Stimulated activated CD8-positive, alpha-beta memory T cell treated with anti-CD3 and anti-CD28 coated beads, Interleukin-4, amount 100 ng/mL, for 24 hours (primary cell): ENCODE results near the gene LTO1.

Source experiments
- DNase-seq: peaks from one replicate; pipeline ENCODE4 v3.0.0-alpha.2; 2020; ENCODE audit warnings: low read depth

Gene LTO1

DNA sequence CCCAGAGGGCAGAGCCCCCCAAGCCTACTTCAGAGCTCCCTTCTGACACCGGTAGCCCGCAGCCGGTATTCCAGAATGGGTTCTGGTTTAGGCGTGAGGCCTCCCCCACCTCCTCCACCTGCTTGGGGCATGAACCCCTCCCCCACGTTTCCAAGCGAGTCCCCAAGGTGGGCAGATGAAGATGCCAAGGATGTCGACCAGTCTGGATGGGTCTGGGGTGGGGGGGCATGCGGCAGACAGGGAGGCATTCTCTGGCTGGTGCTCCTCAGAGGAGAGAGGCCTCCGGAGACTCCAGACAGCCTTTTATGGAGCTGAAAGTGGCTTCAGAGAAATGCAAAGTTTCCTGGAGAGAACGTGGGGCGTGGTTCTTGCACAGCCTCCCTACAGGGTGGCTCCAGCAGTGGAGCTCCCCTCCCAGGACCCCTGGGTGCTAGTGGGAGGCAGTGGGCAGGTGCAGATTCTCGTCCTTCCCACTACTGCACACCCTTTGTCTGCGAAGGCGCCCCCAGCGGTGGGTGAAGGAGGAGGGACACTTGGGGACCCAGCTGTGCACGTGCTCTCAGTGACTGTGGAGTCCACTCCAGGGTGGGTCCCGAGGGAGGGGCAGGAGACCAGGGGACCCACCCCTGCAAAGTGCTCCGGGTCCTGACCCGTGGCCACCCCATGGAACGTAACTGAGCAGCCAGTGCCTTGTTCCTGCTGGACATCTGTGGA, 30.0 kb downstream of the LTO1 start:
- DNase-seq = no peak

DNA sequence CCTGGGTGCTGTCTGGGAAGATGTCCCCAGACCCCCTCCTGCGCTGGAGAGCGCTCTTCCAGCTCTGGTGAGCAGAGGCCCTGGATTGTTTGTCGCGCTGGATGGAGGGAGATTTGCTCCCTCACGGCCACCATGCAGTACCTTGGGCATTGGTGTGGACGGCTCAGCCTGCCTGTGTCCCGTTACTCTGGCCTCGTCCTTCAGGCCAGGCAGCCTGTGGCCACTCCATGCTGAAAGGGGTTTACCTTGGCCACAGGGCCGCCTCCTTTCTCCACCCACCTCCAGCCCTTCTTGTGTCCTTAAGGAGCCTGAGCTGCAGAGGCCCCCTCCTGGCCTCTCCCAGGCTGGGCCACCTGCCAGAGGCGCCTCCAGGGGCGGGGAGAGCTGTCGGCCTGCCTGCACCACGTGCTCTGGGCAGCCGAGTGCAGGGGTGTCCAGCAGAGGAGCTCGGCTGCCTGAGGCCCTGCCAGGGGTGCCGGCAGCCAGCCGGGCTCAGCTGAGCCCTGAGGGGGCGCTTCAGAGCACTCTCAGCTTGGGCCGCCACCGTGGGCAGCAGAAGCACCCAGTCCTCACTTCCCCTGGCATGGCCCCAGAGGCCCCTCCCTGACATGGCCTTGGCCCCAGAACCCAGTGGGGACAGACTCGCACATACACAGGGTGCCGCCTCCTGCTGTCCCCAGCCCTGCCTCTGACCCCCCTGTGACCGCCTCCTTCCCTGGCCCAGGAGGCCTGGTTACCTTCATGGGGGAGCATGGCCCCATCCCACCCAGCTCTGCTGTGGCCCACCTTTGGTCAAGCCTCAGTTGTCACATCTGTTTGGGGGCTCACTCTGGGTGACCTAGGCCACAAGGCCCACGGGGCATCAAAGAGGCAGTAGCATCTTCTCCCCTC, 30.8 kb downstream of the LTO1 start:
- DNase-seq = no peak

DNA sequence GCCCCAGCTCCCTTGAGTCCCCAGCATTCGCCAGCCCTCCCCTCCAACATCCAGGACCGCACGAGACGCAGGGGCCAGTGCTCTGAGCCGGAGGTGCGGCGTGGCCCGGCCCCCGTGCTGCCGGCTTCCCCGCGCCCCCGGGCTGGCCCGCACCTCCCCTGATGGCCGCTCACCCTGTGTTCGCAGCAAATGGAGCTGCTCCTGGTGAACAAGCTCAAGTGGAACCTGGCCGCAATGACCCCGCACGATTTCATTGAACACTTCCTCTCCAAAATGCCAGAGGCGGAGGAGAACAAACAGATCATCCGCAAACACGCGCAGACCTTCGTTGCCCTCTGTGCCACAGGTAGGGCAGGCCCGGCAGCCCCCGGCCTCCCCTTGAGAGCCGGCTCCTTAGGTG, 31.5 kb downstream of the LTO1 start:
- no peak for DNase-seq

DNA sequence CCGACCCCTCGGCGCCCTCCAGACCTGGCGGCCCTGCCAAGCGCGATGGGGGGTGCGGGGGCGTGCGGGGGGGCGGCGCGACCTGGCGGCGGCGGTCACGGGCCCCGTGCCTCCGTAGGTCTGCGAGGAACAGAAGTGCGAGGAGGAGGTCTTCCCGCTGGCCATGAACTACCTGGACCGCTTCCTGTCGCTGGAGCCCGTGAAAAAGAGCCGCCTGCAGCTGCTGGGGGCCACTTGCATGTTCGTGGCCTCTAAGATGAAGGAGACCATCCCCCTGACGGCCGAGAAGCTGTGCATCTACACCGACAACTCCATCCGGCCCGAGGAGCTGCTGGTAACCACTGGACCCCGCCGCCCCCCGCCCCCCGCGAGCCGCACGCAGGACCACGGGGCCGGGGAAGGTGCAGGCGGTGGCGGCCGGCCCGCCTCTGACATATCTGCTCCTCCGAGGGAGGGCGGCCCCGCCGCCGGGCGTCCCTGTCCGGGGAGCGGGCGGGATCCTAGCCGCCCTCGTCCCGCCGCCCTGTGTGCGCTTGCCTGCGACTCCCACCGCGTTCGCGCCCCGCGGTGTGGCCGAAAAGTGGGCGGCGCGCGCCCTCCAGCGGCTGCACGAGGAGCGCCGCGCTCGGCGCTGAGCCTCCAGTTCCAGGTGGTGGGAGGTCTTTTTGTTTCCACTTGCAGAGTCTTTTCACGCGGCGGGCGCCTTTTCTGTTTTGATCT, 32.1 kb downstream of the LTO1 start:
- peak; percentile 68 for DNase-seq

DNA sequence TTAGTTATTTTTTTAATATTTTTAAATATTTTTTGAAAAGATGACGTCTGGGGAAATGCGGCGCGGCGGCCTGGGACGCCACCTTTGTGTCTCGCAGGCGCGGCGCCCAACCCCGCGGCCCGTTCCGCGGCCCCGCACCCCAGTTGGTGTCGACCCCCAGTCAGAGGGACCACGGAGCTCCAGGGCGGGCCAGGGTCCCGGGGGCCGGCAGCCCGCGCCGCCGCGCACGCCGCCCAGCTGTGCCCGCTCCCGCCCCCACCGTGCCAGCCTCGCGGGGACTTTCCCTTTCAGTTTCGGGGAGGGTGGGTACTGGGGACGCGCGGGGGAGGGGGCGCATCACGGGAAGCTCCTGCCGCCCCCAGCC, 32.6 kb downstream of the LTO1 start:
- DNase-seq = peak; percentile 33

DNA sequence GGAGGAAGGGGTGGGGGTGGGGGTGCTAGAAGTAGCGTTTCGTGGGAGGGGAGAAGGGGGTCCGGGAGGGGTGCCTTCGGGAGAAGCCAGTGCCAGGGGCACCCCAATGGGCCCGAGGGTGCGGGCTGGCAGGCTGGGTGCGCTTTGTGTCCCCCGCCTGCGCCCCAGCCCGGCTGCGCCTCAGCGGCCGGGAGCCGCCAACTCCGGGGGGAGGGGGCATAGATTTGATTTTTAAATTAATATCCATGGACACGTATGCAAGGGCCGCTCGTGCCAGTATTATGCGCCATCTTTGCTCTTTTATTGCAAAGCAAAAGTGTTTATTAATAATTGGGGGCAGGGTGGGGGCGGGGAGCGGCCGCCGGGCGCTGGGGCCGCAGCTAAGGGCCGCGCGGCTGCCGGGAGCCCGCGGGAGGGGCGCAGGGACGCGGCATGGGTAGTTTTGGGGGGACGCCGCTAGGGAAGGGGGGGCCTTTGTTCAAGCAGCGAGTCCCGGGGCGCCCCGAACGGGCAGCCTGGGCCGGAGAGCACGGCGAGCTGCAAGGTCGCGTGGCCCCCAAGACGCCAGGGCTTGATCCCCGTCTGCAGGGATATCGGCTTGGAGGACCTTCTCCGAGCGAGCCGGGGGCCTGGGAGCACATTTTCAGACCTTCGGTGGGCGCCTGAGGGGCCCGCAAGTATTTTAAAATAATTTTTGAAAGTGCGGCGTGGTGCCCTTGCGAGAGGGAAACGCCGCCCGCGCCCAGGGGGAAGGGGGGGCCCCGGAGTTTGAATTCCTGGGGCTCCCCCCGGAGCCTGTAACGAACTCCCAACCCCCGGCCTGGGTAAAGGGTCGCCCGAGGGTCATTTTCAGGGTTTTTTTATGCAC, 33.2 kb downstream of the LTO1 start:
- DNase-seq = no peak

DNA sequence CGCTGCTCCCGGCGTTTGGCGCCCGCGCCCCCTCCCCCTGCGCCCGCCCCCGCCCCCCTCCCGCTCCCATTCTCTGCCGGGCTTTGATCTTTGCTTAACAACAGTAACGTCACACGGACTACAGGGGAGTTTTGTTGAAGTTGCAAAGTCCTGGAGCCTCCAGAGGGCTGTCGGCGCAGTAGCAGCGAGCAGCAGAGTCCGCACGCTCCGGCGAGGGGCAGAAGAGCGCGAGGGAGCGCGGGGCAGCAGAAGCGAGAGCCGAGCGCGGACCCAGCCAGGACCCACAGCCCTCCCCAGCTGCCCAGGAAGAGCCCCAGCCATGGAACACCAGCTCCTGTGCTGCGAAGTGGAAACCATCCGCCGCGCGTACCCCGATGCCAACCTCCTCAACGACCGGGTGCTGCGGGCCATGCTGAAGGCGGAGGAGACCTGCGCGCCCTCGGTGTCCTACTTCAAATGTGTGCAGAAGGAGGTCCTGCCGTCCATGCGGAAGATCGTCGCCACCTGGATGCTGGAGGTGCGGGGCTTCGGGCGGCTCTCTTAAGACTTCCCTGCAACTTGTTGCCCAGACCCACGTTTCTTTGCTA, 34.1 kb downstream of the LTO1 start, which contains the start of gene CCND1:
TSS of gene CCND1 (plus strand) at position 162 of the 587 bp plus-strand sequence. CDS start at position 320, 158 bp downstream.
- DNase-seq = no peak

DNA sequence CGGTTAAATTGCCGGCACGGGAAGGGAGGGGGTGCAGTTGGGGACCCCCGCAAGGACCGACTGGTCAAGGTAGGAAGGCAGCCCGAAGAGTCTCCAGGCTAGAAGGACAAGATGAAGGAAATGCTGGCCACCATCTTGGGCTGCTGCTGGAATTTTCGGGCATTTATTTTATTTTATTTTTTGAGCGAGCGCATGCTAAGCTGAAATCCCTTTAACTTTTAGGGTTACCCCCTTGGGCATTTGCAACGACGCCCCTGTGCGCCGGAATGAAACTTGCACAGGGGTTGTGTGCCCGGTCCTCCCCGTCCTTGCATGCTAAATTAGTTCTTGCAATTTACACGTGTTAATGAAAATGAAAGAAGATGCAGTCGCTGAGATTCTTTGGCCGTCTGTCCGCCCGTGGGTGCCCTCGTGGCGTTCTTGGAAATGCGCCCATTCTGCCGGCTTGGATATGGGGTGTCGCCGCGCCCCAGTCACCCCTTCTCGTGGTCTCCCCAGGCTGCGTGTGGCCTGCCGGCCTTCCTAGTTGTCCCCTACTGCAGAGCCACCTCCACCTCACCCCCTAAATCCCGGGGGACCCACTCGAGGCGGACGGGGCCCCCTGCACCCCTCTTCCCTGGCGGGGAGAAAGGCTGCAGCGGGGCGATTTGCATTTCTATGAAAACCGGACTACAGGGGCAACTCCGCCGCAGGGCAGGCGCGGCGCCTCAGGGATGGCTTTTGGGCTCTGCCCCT, 34.7 kb downstream of the LTO1 start:
- no peak for DNase-seq

DNA sequence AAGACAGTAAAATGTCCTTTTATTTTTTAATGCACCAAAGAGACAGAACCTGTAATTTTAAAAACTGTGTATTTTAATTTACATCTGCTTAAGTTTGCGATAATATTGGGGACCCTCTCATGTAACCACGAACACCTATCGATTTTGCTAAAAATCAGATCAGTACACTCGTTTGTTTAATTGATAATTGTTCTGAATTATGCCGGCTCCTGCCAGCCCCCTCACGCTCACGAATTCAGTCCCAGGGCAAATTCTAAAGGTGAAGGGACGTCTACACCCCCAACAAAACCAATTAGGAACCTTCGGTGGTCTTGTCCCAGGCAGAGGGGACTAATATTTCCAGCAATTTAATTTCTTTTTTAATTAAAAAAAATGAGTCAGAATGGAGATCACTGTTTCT, 35.3 kb downstream of the LTO1 start:
- DNase-seq = no peak

DNA sequence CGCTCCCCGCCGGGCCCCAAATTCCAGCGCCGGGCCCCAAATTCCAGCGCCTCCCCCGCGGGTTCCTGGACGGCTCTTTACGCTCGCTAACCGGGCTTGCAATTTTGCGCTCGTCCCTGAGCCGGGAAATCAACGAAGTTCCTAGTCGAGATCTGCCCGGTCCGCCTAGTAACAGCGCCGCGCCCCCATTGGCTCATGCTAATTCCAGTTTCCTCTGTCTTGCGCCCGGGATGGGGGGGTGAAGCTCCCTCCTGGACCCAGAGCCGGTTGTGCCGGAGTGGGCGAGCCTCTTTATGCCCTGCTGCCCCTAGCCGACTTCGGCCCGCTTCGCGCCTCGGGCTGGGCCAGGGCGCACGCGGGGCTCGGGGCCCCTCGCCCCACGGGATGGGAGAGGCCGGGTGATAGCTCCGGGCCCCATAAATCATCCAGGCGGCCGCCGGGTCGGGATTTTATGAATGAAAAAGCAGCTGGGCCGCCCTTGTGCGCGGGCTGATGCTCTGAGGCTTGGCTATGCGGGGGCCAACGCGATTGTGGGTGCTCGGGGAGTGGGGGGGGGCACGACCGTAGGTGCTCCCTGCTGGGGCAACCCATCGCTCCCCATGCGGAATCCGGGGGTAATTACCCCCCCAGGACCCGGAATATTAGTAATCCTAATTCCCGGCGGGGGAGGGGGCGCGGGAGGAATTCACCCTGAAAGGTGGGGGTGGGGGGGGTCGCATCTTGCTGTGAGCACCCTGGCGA, 36.0 kb downstream of the LTO1 start:
- DNase-seq = no peak

DNA sequence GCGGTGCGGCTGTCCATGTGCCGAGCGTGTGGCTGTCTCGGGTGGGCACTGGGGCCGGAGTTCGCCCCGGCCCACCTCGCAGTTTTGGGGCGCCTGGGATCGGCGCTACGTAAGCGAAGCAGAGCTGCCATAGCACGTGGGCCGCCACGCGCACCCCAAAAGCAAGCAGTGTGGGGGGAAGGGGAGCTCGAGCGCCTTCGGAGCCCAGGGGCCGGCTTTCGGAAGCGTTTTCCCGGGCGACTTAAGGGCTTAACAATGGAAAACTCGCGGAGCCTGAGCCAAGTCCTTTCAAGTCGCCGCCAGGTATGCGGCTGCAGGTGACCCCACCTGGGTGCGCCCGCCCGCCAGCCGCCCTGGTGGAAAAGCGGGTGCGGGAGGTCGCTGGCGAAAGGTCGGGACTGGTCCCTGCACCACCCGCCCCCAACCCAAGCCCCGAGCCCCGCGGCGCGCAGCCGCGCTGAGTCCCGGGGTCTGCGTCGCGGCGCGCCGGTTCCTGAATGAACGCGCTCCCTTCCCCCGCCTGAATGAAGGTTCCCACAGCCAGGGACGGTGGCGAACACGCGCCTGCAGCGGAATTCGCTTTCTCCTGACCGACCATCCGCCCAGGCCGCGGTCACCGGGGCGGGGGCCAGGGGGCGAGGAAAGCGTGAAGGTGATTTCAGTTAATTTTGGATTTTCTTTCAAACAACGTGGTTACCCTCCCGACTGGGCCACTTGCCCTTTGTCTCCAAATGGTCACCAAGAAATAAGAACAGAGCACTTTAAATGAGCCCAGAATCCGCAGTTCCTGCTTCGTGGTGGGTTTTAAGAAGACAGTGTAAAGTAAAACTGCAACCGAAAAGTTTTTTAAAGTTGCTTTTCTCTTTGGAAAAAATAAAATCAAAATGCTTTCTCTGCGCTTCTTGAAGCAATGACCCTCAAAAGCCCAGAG, 36.9 kb downstream of the LTO1 start:
- no peak for DNase-seq

DNA sequence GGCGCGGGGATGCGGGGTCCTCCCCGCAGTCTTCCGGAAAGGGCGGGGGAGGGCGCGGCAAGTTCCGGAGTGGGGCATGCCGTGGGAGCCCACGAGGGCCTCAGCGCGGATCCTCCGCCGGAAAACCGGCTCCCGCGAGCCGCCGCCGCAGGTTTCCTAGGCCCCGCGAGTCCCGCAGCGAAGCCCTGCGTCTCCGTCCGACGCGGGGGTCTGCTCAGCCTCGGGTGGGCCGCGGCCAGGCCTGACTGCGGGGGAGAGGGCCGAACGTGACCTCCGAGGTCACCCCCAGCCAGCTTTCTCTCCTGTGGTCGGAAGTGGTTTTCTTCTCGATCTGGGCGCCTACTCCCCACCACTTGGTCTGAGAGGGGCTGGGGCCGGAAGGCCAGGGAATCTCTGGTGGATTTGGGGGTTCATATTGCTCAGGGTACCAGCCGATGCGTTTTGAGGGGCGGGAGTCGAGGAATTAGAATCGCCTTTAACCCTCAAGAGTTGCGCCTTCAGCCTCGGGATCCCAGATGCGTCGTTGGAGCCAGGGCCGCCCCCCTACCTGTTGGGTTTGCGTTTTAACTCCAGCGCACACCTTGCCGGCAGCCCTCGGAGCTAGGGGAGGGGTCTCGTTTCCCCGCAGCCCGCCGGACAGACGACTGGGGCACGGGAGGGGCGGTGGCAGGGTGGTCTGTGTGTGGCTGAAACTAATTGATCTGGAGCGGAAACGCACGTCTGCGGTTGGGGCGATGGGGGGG, 37.8 kb downstream of the LTO1 start:
- no peak for DNase-seq

DNA sequence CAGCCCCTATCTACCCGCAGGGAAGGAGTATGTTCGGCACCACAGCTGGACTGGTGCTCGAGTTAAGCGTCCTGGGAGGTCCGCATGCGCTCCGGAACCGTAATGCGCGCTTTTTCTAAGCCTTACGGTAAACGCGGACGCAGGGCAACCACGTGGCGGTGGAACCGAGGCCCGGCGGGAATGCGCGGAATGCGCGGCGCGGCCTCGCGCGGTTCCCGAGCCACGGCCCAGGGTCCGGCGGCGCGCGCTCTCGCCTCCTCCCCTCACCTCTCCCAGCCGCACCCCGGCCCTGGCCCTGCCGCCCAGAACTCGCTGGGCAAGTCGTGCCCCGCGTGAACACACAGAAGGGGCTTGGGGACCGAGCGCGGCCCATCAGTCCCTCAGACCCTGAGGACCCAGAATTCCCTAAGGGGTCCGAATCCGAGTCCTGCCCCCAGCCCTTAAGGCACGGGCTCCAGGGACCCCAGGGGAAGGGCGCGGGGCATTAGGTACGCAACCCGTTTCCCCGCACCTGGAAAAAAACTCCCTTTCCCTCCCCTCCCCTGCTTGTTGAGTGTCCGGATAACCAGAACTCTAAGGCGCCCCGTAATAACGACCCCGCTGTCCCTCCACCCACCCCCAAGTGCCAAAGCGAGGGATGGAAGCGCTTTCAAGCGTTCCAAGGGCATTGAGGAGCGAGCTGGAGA, 38.5 kb downstream of the LTO1 start:
- DNase-seq = no peak

DNA sequence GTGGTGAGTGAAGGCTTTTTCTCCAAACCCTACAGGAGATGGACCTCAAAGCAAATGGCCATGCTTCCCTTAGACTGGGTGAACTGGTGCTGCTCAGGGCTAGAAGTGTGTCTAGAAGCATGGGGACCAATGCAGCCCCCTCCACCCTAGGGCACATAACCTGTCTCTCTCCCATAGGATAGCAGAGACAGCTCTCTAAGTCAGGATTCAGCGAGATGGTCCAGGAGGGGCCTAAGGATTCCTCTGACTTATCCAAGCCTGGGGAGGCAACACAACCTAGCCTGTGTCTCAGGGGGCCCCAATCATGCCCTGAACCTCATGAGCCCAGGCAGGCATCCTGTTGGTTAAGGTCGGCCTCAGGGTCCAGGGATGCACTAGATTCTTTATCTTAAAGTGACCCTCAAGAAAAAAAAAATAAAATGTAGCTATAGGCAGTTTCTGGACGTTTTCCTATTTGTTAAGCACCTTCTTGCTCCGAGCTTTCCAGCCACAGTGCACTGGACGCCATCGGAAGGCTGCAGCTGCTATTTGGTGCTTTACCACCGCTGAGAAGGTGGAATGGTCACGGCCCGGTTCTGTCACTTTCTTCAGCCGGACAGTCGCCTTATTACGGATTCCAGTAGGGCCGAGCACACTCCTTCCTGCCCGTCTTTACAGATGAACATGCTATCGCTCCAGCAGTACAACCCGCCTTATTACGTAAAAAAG, 39.2 kb downstream of the LTO1 start:
- DNase-seq = no peak

DNA sequence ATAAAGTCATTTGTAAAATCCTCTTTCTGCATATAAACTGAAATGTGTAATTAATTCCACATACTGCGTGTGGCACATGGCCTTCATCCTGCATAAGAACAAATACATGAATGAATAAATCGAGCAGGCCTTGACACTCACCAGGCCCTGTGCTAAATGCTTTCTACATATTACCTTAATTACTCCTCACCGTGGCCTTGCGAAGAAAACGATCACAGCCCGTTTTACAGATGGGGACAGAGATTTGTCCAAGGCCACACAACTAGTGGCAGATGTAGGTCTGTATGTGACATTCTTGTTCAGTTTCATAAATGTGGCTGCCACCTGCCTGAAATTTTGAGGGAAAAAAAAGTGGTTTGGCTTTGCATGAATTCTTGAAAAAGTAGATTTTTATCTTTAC, 40.0 kb downstream of the LTO1 start:
- DNase-seq = no peak

DNA sequence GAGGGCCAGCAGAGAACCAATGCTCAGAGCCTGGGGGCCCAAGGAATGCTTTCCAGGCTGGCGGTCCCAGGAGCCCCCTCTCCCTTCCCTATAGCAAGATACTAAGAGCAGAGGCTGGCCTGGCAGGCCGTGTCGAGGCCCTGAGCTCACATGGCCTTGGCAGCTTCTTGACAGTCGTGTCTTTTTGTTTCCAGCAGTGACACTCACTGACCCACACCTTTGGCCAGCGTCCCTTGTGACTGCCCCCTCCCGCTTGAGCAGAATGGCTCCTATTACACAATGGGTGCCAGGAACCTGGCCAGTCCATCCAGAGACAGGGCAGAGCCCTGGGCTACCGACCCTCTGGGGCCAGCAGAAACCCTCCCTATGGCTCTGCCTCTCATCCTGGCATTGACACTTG, 40.6 kb downstream of the LTO1 start:
- no peak for DNase-seq

DNA sequence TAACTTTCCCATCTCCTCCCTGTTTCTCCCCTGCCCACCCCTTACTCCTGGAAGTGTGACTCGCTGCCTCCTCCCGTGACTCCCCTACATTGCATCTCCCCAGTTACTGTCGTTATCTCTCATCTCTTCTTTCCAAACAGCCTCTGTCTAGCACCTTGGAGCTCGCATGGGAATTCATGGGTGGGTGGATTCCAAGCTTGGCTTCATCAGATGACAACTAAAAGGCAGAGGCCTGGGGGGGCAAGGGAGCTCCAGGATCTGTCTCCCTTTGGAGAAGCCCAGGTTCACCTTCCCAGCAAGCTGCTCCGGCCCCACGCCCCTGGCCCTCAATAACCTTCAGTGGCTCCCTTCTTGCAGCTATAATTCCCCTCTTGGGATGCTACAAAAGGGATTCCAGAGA, 41.1 kb downstream of the LTO1 start:
- DNase-seq = no peak
